HG02884 (cell line): Measurements from ENCODE around the gene C1orf159.

Experiments used
- ATAC-seq: cut with Tn5 transposase; IDR thresholded peaks from one replicate; pipeline ENCODE4 v1.9.1; 2021; ENCODE audit warnings: mild to moderate bottlenecking, moderate library complexity; ENCODE audit not compliant: unreplicated experiment

C1orf159 gene

DNA sequence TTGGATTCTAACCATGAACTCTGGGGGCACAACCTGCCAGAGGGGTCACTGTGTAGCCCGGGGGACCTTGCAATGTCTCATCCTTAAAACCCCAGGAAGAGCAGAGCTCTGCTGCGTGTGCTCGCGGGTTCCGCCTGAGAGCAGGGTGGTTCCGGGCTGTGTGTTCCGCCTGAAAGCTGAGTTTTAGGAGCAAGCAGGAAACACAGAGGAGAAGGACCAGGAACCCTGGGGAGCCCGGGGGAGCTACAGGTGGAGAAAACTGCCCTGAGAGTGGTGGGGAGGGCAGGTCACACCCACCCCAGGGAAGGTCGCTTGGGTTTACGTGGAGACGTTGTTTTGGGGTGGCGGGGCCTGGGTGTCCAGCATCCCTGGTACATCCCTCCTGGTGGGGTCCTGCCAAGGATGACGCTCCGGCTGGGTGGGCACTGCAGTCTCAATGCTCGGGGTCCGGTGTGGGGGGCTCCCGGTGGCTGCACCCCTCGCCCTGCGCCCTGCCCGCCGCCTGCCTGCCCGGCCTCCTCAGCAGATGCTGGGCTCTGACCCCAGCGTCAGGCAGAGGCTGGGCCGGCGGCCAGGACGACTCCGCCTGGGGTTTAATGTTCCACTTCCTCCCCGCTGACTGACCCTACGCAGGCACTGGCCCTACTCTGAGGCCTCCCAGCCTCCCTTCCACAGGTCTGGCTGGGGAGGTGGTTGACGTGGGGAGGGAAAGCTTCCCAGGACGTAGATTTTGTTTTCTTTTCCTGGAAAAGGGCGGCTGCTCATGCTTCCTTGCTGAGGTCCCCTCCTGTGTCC, 17.3 kb upstream of the C1orf159 start:
- ATAC-seq, result no peak

GRCh38 chr1:1132042-1132950, 16.4 kb upstream of the C1orf159 start:
- ATAC-seq, result no peak

GRCh38 chr1:1130206-1131120, 14.6 kb upstream of the C1orf159 start:
- ATAC-seq, result no peak

GRCh38 chr1:1129381-1129821, 13.5 kb upstream of the C1orf159 start:
- ATAC-seq, result no peak

DNA sequence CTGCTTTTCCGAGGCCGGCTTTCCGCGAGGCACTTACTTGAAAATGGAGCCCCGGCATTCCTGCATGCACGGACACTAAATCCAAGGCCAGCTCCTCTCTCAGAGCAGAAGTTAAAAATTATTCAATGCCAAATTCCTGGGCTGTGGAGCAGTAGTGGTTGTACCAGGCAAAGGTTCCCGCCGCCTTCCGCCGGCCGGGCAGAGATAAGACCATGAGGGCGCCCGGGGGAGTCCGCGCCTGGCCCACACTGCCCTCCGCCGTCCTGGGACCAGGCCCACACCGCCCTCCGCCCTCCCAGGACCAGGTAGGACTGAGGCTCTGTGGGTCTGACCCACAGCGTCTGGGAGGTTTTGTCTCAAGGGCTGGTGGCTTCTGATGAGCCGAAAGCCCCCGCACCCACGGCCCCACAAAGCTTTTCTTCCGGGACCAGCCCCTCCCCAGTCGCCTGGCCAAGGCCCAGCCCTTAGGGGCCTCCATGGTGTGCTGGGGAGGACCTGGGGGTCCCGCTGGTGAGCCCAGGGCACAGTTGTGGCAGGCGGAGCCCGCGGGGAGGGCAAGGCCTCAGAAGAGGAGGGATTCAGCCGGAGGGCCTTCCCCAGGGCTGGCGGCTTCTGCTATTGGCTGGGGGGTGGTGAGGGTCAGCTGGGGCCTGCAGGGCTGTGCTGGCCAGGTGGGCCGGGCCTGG, 12.7 kb upstream of the C1orf159 start:
- ATAC-seq, result no peak

GRCh38 chr1:1127551-1128451, 11.9 kb upstream of the C1orf159 start:
- ATAC-seq, result no peak

DNA sequence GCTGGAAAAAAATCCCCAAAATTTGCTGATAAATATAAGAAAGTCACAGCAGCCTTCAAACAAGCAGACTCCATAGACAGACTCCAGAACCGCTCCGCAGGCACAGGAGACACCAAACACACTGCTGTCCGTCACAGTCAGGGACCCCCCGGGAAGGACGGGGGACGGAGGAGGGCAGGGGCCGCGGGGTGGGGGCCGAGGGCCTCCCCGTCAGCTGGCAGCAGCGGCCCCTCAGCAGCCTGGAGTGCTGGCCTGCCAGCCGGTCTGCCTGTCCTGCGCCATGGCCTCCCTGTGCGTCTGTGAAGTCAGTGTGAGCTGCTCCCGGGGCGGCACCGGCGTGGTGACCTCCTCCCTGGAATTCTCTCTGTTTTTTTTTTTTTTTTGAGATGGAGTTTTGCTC, 10.1 kb upstream of the C1orf159 start:
- no peak for ATAC-seq

- ATAC-seq, result no peak
These were observed 9.1 kb upstream of the C1orf159 start for GRCh38 chr1:1124786-1125642.

DNA sequence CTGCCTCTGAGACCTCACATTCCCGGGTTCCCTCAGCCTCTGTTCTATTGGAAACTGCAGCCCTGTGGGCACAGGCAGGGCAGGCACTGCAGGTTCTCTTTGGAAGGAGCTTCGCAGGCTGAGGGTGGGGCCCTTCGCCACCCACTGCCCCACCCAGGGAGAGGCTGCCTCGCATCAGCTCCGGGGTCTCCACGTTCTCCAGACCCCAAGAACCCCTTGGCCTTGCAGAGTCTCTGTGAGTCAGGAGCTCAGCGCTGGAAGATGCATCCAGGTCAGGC, 8.6 kb upstream of the C1orf159 start:
- no peak for ATAC-seq

DNA sequence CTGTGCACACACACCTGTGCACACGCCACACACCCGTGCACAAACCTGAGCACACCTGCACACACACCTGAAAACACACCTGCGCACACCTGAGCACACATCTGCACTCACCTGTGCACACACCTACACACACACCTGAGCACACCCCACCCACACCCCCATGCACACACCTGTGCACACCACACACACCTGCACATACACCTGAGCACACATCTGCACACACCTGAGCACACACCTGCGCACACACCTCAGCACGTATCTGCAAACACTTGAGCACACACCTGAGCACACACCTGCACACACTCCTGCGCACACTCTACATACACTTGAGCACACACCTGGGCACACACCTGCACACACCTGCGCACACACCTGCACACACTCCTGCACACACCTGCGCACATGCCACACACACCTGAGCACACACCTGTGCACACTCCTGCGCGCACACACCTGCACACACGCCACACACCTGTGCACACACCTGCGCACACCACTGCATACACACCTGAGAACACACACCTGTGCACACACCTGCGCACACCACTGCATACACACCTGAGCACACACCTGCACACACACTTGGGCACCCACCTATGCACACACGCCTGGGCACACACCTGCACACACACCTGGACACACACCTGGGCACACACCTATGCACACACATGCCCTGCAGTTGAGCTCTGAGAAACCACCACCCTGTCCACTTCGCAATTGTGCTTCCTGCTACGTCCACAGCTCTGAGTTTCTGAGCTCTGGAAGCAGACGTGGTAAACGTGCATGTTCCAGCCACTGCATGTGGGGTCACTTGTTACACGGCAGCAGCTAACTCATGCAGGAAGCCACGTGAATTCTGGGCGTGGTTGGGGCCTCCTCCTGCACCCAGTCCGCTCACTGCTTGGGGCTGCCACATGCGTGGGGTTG, 8.0 kb upstream of the C1orf159 start:
- ATAC-seq, result no peak

DNA sequence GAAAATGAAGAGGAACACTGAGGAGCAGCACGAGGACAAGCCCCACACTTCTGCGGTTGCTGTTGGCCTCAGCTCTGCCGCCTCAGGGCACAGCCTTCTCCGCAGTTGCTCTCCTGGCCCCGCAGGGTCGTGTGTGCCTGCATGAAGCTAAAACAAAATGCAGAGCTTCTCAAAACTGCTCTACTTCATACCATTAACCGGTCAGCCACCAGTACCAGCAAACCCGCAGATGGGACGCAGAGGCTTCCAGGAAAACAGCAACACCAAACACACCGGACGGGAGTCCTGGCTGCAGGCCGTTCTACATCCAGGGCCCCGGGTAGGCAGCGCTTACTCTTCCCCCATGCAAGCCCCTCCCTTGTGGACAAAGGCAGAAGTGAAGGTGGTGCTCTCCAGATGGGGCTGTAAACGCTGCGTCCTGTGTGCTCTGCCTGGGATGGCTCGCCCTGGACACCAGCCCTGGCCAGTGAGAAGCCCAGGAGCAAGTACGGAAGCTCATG, 7.1 kb upstream of the C1orf159 start:
- ATAC-seq, result no peak

DNA sequence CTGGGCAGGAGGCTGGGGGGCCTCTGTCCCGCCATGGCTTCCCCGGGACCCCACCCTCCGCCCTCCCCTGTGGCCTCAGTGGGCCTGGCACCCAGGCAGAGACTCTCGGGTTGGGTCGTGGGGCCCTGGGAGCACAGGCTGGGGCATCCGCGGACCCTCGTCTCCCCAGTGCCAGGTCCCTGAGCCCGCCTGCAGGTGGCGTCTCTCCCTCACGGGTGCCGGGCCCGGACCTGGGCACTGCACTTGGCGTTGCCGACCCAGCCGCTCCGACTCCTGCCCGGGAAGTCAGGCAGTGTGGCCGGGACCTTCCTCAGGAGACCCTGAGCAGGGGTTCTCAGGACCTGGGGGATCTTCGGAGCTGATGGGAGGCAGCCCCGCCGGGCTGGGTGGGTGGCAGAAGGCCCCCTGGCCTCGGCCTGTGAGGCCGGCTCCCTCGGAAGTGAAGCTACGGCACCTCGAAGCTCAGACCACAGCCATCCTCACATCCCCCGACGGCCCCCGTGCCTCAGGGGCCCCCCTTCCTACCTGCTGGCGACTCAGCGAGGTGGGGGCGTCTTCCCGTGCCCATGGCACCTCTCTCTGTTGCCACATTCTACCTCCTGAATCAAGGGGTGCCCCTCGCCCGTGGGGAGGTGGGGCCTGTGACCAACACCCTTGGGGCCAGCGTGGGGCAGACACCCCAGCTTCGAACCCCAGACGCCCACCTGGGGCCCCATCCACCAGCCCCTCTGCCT, 6.4 kb upstream of the C1orf159 start:
- no peak for ATAC-seq

GRCh38 chr1:1121611-1122077, 5.8 kb upstream of the C1orf159 start:
- no peak for ATAC-seq

GRCh38 chr1:1120866-1121591, 5.1 kb upstream of the C1orf159 start:
- ATAC-seq, result no peak

DNA sequence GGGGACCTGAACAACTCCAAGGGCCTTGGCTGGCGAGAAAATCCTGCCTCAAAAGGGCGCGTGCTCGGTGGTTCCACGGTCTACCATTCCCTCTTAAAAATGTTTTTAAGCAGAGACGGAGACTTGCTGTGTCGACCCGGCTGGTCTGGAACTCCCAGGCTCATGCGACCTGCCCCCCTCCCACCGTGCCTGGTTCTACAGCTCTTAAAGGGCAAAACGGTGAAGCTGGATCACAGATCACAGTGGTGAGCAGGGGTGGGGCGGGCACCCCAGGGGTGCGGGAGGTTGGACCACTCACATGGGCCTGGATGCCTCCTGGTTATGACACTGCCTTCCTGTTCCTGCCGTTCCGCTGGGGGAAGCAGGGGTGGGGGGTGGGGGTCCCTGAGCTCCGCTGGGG, 4.2 kb upstream of the C1orf159 start:
- no peak for ATAC-seq
